ENCODE data around the gene MFSD1.
"Not testable (repeated sequence)": the region's sequence is repeated elsewhere in the genome, so short reads cannot be mapped to it uniquely, and the experiment has no call there.

MFSD1 gene

GRCh38 chr3:158776531-158776930 is 25.3 kb upstream of the MFSD1 start:
- DNase-seq (ENCODE audit: low spot score) = no peak

DNA sequence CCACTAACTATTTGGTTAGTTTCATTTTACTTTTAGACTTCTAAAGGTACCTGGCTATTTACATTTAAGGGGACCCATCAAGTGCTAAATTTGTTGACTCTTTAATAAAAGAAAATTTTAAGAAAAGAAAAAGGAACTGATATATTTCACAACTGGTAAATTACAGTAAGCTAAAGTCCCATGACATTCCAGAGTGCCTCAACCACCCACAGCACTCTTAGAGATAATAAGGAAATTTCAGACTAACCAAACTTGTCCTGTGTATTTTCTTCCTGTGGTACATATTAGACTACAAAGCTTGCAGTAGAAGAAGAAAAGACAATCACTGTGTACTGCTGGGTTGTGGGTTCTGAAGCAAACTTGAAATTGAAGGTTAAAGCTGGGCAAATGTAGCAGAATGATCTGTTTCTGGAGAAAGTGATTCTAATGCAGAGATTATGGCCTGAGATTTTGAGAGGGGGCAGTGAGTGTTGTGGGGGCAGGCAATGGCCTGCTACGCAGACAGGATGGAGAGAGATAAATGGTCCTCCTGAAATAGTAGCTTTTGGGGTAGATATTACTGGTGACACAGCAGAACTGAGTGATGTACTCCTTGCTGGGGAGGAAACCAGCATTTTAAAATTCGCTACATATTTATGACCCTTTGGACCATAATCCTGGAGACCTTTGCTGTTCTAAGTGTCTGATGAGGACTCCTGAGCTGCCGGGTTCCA is 24.5 kb upstream of the MFSD1 start:
- DNase-seq (ENCODE audit: low spot score) = no peak

DNA sequence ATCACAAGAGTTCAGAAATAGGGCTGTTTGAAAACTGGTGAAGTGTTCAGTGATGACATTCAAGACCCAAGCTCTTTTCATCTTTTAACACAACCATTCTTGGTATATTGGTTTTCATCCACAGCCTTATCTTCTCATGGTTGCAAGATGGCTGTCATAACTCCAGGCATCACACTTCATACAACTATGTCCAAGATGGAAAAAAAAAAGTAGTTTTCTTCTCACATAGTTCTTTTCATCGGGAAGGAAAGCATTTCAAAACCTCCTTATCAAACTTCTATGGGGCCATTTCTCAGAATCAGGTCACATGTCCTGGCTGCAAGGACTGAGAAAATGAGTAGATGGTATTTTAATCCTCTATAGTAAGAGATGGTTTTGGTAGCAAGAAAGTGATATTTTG is 21.1 kb upstream of the MFSD1 start:
- DNase-seq (ENCODE audit: low spot score) = no peak

DNA sequence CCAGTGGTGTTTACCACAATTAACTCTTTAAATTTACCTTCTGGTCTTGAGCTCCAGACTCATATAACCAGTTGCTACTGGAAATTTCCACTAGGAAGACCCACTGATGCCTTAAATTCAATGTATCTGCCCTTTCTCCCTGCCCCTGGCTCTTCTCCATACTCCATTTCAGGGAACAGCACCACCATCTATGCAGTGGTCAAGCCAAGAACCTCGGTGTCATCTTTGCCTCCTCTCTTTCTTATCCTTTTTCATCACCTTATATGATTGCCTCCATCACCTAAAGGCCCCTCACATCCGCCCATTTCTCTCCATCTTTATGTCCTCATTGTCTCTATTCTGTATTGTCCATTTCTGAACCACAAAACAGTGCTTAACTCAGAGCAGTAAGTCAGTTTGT is 20.7 kb upstream of the MFSD1 start:
- DNase-seq (ENCODE audit: low spot score) = no peak

DNA sequence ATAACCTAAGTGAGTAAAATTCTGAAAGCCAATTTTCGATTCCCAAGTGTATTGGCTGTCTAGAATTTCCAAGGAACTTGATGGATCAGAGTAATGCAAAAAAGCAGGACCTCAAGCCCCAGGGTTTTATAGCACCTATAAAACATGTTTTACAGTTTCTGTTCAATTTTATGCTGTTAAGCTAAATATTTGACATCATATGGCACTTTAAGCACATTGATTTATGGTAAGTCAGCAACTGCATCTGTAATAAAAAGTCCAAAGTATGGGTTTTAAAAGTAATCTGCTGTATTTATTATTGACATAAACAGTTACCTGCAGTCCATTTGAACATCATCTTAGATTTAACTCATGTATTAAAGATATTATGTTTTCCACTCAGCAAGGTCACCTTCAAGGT is 20.0 kb upstream of the MFSD1 start:
- no peak for DNase-seq (ENCODE audit: low spot score)

GRCh38 chr3:158782283-158782989 is 19.4 kb upstream of the MFSD1 start:
- DNase-seq (ENCODE audit: low spot score) = no peak

DNA sequence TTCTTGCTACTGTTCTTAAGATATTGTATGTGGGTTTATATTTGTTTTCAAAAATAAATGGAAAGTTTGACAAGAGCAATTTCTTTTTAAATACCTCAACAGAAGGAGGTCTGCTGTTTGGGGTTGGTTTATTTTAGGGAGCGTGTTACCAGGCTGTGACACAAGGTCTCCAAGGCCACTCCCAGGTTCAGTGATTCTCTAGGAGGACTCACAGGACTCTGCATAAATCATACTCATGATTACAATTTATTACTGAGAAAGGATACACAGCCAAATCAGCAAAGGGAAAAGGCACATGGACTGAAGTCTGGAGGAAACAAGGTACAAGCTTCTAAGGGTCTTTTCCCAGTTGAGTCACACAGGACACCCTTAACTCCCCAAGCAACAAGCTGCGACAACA is 18.8 kb upstream of the MFSD1 start:
- no peak for DNase-seq (ENCODE audit: low spot score)

- no peak for DNase-seq (ENCODE audit: low spot score)
Observed at GRCh38 chr3:158785972-158786371, 15.9 kb upstream of the MFSD1 start.

DNA sequence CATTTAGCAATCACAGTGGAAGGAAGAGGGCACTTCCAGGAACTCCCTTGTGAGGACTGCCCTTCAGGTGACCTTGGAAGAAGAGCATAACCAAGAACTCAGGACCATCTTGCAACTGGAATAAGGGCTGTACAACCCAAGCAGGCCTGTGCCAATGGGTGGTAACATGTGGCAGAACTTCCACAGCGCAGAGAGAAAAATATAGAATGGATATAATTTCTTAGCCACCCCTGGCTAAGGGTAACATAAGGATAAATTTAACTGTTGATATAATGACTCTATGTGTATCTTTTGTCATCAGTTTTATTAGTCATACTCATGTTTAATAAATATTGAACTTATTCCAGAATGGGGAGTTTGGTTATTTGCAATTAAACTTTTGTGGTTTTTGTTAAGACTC is 13.4 kb upstream of the MFSD1 start:
- DNase-seq (ENCODE audit: low spot score) = no peak

DNA sequence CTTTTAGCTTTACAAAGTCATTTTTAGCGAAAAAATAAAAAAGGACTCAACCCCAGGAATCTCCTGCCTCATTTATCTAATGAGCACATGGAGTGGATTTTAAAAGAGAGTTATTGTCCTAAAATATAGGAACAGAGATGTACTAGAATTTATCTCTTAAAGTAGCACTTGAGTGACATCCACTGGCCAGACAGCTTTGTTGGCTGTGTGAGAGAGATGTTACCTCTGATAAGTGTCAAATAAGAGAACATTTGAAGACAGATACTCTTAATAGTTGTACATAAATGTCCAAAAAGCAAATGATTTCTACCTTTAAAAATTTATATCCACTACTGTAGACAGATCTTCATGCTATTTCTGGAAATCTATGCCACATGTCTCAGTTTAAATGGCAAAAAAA is 12.3 kb upstream of the MFSD1 start:
- peak; percentile 39 for DNase-seq (ENCODE audit: low spot score)

DNA sequence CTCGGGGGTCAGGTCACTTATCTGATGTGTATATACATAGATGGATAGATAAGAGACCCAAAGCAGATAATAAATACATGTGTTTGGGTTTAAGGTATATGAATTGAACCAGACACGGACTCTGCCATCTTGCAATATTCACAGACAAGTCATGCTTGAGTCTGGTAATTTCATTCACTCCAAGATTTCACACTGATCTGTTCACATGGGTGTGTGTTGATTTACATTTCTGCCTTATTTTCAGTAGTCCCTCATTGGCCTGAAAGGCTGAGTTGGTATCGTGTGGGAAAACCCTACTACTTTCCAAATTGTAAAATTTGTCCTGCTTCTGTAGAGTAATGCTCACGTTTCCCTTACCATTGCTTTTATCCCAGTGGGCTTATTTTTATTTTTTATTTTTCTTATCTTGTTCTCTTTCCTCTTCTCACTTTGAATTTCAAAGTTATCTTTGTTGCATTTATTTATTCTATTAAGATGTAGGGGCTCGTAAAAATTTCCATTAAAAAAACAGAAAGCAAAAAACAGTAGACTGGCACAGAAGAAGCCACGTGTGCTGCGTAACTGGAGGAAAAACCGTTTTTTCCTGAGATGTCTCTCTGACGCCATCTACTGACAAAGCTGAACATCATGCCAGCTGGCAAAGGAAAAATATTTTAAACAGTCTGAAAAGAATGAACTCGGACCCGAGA is 10.8 kb upstream of the MFSD1 start:
- peak; percentile 75 for DNase-seq (ENCODE audit: low spot score)

GRCh38 chr3:158791590-158791920 is 10.3 kb upstream of the MFSD1 start:
- DNase-seq (ENCODE audit: low spot score) = not testable (repeated sequence)

- DNase-seq (ENCODE audit: low spot score) = no peak
Observed at GRCh38 chr3:158792709-158793108, 9.1 kb upstream of the MFSD1 start.

- DNase-seq (ENCODE audit: low spot score) = no peak
Observed at GRCh38 chr3:158794206-158794605, 7.6 kb upstream of the MFSD1 start.

- peak; percentile 34 for DNase-seq (ENCODE audit: low spot score)
Observed at GRCh38 chr3:158794936-158795518, 6.8 kb upstream of the MFSD1 start.

GRCh38 chr3:158801201-158801600 is 653 bp upstream of the MFSD1 start:
- no peak for DNase-seq (ENCODE audit: low spot score)

DNA sequence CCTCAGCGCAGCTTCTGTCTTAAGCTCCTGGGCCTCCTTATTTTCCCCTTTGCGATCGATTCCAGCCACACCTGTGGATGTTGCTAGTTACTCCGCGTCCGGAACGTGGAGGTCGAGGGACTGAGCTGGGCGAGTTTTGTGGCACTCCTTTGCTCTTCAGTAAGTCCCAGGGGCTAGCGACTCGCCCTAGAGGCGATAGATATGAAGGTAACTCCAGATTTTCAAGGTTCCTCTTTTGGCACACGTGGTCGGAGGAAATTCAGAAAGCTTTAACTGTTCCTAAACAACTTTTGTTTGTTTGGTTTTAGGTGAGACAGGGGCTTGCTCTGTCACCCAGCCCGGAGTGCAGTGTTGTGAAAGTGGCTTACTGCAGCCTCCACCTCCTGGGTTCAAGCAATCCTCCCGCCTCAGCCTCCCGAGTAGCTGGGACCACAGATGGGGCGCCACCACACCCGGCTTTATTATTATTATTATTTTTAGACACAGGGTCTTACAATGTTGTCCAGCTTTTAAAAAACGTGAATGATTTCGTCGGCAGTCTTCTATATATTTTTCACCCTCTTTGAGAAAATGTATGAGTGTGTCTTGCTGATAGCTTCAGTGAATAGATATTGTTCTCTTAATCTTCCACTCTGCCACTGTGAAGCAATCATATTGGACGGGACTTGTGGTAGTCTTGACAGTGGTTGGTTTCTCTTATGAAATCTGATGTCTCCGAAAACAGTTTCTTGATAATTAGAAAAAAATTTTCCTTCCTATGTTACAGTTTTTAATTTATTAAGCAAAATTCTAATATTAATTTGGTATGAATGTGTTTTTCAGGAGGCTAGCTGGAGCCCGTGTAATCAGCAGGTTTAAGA is 785 bp downstream of the MFSD1 start:
- DNase-seq (ENCODE audit: low spot score) = no peak

DNA sequence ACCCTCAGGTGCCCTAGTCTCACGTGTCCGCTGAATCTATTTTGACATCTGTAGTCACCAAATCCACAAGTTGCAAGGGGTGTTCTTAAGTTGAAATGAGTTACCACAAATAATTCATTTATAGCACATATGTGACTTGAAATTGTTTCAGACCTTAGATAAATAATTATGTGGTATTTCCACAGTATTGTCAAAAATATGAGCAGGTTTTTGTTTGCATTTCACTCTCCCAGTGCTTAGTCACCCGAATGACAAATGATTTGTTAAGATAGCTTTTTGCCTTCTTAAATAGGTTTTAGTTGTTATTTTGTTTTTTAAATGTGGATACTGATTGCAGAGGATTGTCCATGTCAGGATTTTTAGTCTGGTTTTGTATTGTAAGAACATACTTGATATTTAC is 2.6 kb downstream of the MFSD1 start:
- no peak for DNase-seq (ENCODE audit: low spot score)

DNA sequence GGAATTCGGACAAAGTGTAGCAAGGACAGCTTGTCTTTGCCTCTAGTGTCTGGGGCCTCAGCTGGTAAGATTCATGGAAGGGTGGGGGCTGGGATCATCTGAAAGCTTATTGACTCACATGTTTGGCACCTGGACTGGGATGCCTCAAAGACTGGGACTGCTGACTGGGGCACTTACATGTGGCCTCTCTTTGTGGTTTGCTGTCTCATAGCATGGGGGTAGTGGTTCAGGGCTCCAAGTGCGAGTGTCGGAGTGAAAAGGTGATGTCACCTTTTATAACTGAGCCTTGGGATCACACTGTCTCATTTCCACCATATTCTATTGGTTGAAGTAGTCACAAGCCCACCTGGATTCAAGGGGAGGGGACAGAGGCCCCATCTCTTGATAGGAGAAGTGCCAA is 6.8 kb downstream of the MFSD1 start:
- DNase-seq (ENCODE audit: low spot score) = no peak

- DNase-seq (ENCODE audit: low spot score) = no peak
Observed at GRCh38 chr3:158809642-158810041, 7.8 kb downstream of the MFSD1 start.

DNA sequence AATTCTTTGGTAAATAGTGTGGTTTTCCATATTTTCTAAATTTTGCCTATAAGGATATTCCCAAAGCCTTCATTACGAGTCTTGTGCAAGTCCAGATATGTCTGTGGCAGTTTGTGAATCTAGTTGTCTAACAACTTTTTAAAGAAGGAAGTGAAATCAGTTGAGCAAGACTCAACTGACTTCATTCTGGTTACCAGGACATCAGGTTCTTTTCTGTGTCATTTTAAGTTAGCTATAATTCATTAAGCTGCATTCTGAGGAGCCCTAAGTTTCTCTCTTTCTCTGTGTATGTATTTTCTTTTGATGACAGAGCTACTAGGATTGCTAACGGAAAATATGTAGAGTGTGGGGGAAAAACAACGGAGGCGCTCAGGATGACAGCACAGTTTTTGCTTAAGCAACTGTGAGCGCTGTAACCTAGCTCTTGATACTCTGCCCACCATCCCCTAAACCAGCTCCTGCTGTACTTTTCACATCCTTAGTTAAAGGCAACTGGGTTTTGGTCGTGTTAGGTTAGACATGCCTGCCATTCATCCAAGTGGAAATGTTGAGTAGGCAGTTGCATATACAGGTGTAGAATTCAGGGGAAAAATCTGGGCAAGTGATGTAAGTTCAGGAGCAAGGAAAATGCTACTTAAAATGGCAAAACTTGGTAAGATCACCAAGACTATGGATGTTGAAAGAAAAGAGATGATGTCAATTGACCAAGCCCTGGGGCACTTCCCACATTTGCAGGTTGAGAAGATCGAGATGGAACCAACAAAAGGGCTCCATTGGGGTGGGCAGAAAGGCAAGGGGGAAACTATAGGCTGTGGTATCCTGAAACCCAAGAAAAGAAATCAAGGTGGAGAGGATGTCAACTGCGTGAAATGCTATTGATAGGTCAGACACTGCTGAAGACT is 9.2 kb downstream of the MFSD1 start:
- no peak for DNase-seq (ENCODE audit: low spot score)
